ENCODE measurements around the gene HOXB1.

The HOXB1 gene

DNA sequence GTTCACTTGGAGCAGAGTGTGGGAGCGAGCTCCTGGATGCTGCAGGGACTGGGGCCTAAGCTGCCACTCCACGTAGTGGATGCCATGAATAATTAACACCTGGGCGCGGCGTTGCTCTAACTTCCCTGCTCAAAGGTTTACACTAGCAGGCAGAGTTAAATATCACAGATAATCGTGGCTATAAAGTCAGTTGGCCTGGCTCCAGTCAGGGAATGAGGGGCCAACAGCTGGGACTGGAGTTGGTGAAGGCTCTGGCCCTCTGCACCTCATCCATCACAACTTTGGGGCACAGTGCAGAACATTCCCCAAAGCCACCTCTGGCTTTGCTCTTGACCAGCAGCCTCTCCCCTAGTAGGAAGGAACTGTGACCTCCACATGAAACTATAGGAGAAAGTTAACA lies 36.4 kb upstream of the HOXB1 start:
- DNase-seq: no peak

DNA sequence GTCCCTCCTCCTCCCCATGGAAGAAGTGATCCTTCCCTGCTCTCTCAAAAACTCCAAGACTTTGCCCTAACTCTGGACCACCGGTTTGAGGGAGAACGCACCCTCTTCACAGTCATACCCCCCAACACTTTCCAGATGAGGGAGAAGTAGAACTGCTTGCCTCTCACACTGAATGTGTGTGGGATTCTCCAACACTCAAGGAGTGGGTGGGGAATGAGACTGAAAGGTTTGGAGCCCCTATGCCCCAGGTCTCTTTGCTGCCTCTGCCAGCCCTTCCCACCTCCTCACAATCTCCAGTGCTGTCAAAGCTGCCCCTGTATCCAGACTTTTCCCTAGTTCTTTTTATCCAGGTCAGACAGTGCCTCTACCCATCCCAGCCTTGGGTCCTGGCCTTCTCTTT lies 35.9 kb upstream of the HOXB1 start:
- no peak for DNase-seq

- DNase-seq: no peak
Measured at GRCh38 chr17:48565925-48566710, 35.3 kb upstream of the HOXB1 start.

DNA sequence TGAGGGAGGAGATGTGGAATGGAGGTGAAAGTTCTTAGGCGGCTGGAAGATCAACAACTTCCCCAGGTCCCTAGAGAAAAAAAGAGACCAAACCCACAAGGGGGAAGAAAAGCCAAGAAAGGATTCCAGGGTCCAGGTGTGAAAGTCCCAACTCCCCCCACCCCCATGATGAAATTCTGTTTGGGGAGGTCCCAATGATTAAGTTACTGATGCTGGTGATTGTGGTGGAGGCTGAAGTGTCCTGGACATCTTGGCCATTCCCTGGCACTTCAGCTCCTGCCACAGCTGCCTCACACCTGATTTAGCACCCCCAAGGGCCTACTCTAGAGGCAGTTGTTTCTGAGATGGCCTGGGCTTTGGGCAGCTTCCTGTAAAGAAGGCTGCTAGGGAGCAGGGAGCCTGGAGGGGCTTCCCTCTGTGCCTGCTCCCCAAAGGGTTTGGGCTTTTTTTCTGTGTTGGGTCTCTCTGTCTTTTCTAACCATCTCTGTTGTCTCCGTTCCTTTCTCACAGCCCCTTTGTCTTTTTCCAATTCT lies 34.3 kb upstream of the HOXB1 start:
- DNase-seq: no peak

DNA sequence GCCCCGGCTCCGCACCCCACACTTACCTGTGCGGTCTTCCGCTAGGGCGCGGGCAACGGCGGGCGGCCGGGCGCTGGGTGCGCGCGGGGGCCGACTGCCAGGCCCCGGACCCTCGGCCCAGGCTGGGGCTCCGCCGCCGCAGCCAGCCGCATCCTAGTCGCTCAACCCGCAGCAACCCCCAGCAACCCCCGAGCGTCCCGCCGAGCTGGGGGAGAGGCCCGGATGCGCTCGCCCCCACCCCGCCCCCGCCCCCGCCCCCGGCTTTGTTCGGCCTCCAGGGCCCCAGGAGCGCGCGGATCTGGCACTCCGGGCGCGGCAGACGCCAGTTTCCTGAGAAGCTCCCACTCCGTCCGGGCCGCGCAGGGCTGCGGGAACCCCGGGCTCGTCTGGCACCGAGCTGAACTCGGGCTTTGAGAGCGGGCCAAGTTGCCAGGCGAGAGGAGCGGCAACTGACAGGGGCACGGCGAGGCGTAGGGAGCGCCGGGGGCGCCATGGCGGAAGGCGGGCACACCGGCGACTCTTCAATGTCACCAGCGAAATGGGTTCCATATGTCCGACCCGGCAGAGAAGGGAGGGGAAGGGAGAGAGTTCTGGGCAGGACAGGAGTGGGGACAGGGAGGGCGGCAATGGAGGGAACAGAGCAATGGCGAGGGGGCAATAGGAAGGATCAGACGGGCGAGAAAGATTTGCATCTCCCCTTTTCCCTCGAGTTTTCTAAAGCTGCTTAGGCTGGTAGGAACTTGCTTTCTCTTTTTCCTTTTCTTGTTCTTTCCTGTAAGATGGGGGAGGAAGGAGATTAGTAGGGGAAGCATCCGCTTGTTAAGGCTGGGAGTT lies 33.6 kb upstream of the HOXB1 start:
- DNase-seq: no peak

DNA sequence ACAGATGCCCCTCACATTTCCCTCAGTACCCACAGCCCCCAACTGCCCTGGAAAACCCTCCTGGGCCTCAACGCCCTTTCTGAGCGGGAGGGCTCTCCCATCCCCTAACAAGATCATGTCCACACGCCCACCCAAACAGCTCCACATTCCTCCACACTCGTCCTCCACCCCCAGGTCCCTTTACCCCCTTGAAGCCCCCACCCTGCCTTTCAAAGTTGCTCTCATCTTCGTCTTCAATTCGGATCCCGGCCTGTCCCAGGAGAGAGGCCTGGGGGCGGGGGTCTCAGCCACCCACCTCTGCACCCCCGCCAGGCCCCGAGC lies 33.0 kb upstream of the HOXB1 start:
- DNase-seq: no peak

DNA sequence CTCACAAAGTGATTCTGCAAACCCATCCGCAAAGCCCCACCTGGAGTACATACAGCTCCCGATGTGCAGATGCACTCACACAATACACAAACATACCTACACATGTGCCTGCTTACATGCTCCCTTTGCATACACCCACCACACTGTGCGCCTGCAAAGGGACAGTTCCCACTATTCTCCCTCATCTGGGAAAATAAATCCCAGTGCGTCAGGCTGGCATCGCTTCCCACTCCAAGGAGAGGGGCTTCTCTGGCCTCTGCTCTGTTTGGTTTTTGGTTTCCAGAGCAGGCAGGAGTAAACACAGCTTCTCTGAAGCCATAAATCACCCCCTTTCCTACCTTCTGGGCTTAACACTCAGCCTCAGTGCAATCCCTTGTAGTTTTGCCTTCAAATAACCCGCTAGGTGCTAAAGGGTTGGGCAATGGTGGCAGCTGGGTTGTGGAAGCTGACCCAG lies 32.6 kb upstream of the HOXB1 start:
- DNase-seq: no peak

GRCh38 chr17:48562934-48563333 lies 32.1 kb upstream of the HOXB1 start:
- DNase-seq: no peak

DNA sequence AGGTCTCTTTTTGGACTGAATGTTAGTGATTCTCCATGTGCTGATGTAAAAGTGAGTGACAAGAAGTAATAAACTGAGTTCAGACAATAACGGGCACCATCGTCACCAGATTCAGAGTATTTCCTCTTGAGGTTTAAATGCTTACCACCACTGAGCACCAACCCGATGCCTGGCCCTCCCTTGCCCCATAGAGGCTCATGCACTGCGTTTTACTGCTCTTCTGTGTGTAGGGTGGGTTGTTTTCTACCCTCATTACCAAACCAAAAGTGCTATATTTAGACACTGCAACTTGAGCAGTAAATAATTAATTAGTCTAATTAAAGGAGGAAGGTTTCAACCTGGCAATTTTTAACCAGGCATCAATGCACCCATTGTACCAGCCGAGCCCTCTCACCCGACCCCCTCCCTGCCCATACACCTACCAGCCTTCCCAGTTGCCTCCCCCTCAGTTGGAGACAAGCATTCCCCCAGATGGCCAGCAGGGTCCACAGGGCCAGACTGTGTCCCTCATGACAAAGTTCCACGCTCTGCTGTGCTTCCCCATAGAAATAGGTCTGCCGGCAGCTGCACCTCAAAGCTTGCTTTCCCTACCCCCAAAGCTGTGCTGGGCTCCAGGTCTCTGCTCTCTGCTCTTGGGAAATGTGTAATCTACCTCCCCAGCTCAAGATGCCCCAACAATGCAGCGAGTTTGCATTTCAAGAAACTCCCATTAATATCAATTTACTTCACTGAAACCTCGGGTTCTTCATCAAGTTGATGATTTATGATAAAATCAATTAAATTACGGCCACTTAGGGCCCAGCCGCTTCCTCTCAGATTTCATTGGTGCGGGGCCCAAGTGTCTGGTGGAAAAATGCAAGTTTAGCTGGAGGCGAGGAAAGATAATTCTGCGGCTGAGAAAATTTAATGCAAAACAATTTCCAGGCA lies 31.3 kb upstream of the HOXB1 start:
- DNase-seq: no peak

GRCh38 chr17:48559840-48560817 lies 29.3 kb upstream of the HOXB1 start:
- no peak for DNase-seq

DNA sequence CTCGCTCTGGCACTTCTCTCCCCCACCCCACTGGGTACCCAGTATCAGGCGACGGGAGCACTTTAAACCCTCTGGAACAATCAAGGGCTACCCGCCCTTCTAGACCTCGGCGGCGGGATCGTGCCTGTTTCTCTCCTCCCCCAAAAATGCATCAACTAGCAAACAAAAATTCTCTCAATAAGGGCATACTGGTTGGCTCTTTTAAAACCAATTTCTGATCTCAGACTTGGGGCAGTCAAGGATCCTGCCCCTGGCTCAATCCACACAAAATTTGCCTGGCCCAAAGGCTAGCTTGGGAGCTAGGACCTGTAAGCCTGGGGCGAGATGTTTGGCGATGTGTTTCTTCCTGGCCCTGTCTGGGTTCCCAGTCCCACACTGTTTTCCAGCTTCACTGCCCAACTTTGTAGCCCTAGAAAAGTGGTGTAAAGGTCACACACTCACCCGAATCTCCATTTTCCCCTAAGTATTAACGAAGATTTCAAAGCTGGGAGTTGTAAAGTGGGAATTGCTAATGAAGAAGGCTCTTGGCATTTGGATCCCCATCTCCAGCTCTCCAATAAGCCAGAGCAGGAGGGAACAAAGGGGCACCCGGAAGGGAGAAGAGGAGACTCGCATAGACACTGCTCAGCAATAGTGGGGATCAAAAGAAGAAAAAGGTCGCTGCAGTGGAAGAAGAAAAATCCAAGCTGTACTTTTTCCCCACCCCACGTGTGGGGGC lies 28.5 kb upstream of the HOXB1 start:
- no peak for DNase-seq

DNA sequence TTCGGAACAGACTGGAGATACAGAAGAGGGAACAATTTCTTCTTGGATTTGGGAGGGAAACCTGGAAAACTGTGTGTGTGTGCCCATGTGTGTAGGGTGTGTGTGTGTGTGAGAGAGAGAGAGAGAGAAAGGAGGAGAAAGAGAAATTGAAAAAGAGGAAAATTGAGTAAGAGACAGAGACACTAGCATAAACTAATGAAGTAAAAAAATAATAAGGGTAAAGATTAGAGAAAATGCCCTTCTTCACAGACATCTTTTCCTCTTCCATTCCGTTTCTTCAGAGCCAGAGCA lies 28.0 kb upstream of the HOXB1 start:
- DNase-seq: no peak

GRCh38 chr17:48558057-48558830 lies 27.4 kb upstream of the HOXB1 start:
- DNase-seq: no peak

DNA sequence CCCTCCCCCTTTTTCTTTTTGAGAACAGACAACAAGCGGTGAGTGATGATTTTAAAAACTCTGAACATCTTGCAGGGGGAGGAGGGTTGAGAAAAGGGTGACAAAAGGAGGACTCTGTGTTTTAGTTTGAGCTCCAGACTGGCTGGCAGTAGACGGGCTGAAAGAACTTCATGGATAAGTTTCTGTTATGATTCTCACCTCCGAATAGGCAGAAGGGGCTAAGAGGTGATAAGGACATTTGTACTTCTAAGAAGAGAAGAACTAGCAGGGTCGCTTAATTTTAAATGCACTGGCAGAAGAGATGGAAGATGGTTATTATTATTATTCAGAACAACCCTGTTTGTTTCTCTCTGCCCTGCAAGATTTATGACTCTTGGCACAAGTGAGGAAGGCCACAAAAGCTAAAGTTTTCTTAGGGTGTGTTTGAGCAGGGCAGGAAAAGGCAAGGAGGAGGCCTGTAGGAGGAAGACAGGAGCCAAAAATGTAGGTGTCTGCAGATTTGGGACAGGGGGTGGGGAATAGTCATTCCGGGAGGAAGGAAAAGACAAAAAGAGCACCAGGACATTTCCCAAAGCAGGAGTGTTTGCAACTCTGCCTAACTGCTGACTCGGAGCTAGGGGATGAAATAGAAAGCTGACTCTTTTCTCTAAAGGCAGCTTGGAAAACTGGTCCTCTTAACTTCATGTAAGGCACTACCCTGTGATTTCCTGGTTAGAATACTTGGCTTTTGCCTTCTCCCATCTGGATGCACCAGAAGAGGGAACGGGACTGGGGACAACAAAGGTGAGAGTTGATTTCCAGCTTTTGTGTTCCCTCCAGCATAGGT lies 26.0 kb upstream of the HOXB1 start:
- DNase-seq: no peak

DNA sequence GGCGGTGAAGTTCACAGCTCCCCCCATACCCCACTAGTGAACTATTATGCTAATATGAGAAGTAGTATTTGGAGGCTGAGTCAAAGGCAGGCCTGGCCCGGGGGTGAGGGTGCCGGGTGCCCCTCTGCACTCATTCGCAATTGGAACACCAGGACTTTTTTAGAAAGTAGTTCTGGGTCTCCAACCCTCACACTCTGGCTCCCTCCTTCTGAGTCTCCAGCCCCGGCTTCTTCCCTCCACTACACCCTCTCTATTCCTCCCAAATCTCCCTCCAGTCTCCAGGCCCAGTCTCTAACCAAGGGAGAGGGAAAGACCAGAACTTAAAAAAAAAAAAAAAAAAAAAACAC lies 25.4 kb upstream of the HOXB1 start:
- no peak for DNase-seq

- no peak for DNase-seq
Measured at GRCh38 chr17:48555258-48556228, 24.7 kb upstream of the HOXB1 start.

GRCh38 chr17:48554412-48555257 lies 23.8 kb upstream of the HOXB1 start:
- DNase-seq: no peak
